HG03103 (cell line): ENCODE data around the gene NOX4.
"Not testable (repeated sequence)": the region's sequence is repeated elsewhere in the genome, so short reads cannot be mapped to it uniquely, and the experiment has no call there.

Experiments used
- ATAC-seq: cut with Tn5 transposase; IDR thresholded peaks from one replicate; pipeline ENCODE4 v1.9.1; 2021; ENCODE audit warnings: low read depth; ENCODE audit not compliant: unreplicated experiment

Gene NOX4

GRCh38 chr11:89463266-89463780, 27.9 kb downstream of the NOX4 start:
- ATAC-seq: no peak

- ATAC-seq: no peak
These were observed 32.5 kb downstream of the NOX4 start for GRCh38 chr11:89458716-89459115.

- no peak for ATAC-seq
These were observed 34.0 kb downstream of the NOX4 start for GRCh38 chr11:89457190-89457589.

GRCh38 chr11:89456681-89457080, 34.5 kb downstream of the NOX4 start:
- ATAC-seq: no peak

- ATAC-seq: no peak
These were observed 38.4 kb downstream of the NOX4 start for GRCh38 chr11:89452780-89453179.

GRCh38 chr11:89447845-89448244, 43.3 kb downstream of the NOX4 start:
- no peak for ATAC-seq

- no peak for ATAC-seq
These were observed 47.5 kb downstream of the NOX4 start for GRCh38 chr11:89443361-89444322.

- ATAC-seq: no peak
These were observed 48.4 kb downstream of the NOX4 start for GRCh38 chr11:89442801-89443200.

- ATAC-seq: no peak
These were observed 49.6 kb downstream of the NOX4 start for GRCh38 chr11:89441606-89442005.

GRCh38 chr11:89437317-89437716, 53.9 kb downstream of the NOX4 start:
- no peak for ATAC-seq

GRCh38 chr11:89436071-89436470, 55.1 kb downstream of the NOX4 start:
- ATAC-seq: no peak

- ATAC-seq: no peak
These were observed 57.9 kb downstream of the NOX4 start for GRCh38 chr11:89433278-89433677.

- ATAC-seq: not testable (repeated sequence)
These were observed 59.0 kb downstream of the NOX4 start for GRCh38 chr11:89432182-89432581.

GRCh38 chr11:89426501-89426900, 64.7 kb downstream of the NOX4 start:
- ATAC-seq: not testable (repeated sequence)

GRCh38 chr11:89421718-89422117, 69.5 kb downstream of the NOX4 start:
- ATAC-seq: no peak

GRCh38 chr11:89420981-89421380, 70.2 kb downstream of the NOX4 start:
- ATAC-seq: no peak

GRCh38 chr11:89416961-89417360, 74.2 kb downstream of the NOX4 start:
- no peak for ATAC-seq

GRCh38 chr11:89411112-89411511, 80.1 kb downstream of the NOX4 start:
- not testable (repeated sequence) for ATAC-seq

- ATAC-seq: not testable (repeated sequence)
These were observed 80.5 kb downstream of the NOX4 start for GRCh38 chr11:89410666-89411065.

- ATAC-seq: not testable (repeated sequence)
These were observed 82.7 kb downstream of the NOX4 start for GRCh38 chr11:89408441-89408840.

- no peak for ATAC-seq
These were observed 85.5 kb downstream of the NOX4 start for GRCh38 chr11:89405629-89406028.

GRCh38 chr11:89391654-89392053, 99.5 kb downstream of the NOX4 start:
- not testable (repeated sequence) for ATAC-seq
